Smooth muscle cell (in vitro differentiated cells): Measurements from ENCODE around the gene PDE10A. TPM values are rescaled to one million over a fixed set of nuclear protein-coding genes. Genes with fewer than 3 reads are reported as not detected.

Experiments used
- DNase-seq: peaks from one replicate; lab custom pipeline; 2025; ENCODE audit not compliant: unreplicated experiment; lab: John Stamatoyannopoulos, UW
- H2AFZ ChIP-seq: fragments of 200-600 bp; sonication (generic); 2 replicates; pipeline ENCODE4 v1.6.0; 2016; ENCODE audit warnings: antibody characterized with exemption, low read depth, mild to moderate bottlenecking
- H3F3A ChIP-seq: fragments of 200-600 bp; sonication (generic); 2 replicates; pipeline ENCODE4 v1.6.0; 2017; ENCODE audit warnings: antibody characterized with exemption, low read depth
- H3K27ac ChIP-seq: fragments of 200-600 bp; sonication (generic); 2 replicates; pipeline ENCODE4 v1.5.1; 2016; ENCODE audit warnings: low read depth, mild to moderate bottlenecking
- H3K27me3 ChIP-seq: fragments of 200-600 bp; sonication (generic); 2 replicates; pipeline ENCODE4 v1.6.1; 2016; ENCODE audit warnings: low read depth, mild to moderate bottlenecking
- H3K36me3 ChIP-seq: fragments of 200-600 bp; sonication (generic); 2 replicates; pipeline ENCODE4 v1.5.1; 2016; ENCODE audit warnings: low read depth
- H3K4me1 ChIP-seq: fragments of 200-600 bp; sonication (generic); 2 replicates; pipeline ENCODE4 v1.5.1; 2016; ENCODE audit warnings: low read depth
- H3K4me2 ChIP-seq: fragments of 200-600 bp; sonication (generic); 2 replicates; pipeline ENCODE4 v1.6.0; 2016; ENCODE audit warnings: mild to moderate bottlenecking
- H3K4me3 ChIP-seq: fragments of 200-600 bp; sonication (generic); 2 replicates; pipeline ENCODE4 v1.5.1; 2016; ENCODE audit warnings: mild to moderate bottlenecking
- H3K79me2 ChIP-seq: fragments of 200-600 bp; sonication (generic); 2 replicates; pipeline ENCODE4 v1.6.0; 2016; ENCODE audit warnings: low read depth, mild to moderate bottlenecking
- H3K9ac ChIP-seq: fragments of 200-600 bp; sonication (generic); 2 replicates; pipeline ENCODE4 v1.6.0; 2016; ENCODE audit warnings: low read depth
- H3K9me3 ChIP-seq: fragments of 200-600 bp; sonication (generic); replicated peaks from 2 replicates; pipeline ENCODE4 v1.5.1; 2016; ENCODE audit warnings: low read depth
- H4K20me1 ChIP-seq: fragments of 200-600 bp; sonication (generic); 2 replicates; pipeline ENCODE4 v1.6.0; 2016; ENCODE audit warnings: low read depth
- WGBS: methylation state at CpG from one replicate; pipeline ENCODE4 v1.1.7; 2016; ENCODE audit warnings: low lambda C conversion rate; 5-methylcytosine and 5-hydroxymethylcytosine counted together
- polyA plus RNA-seq: library from polyadenylated mRNA; unstranded; fragments of >200 nt; fragmentation: Nextera tagmentation; extraction: Ambion mirVana; gene quantifications from 2 replicates; pipeline ENCODE4 v1.2.1, GENCODE V29; 2016
- total RNA-seq: library from RNA; depleted of rRNA; stranded (reverse); fragments of >200 nt; gene quantifications from 2 replicates; pipeline ENCODE4 v1.2.3, GENCODE V29; 2014
- TF ChIP-seq, protein P1 (sequence below): fragments of 200-600 bp; sonication (generic); IDR thresholded peaks from 2 replicates; pipeline ENCODE4 v1.5.1; 2017; ENCODE audit warnings: borderline replicate concordance, mild to moderate bottlenecking, antibody characterized with exemption; ENCODE audit not compliant: insufficient read depth, poor library complexity, severe bottlenecking

PDE10A gene
- total and polyA plus RNA-seq, 2 experiments from 2014 or later = 2.0 to 5.6 TPM

GRCh38 chr6:165606740-165607008 is 56.4 kb downstream of the PDE10A start:
- H3K27me3 ChIP-seq = no peaks in the 10 kb centered on the region
- 95% methylated on average over 3 of the region's 3 CpGs for WGBS

DNA sequence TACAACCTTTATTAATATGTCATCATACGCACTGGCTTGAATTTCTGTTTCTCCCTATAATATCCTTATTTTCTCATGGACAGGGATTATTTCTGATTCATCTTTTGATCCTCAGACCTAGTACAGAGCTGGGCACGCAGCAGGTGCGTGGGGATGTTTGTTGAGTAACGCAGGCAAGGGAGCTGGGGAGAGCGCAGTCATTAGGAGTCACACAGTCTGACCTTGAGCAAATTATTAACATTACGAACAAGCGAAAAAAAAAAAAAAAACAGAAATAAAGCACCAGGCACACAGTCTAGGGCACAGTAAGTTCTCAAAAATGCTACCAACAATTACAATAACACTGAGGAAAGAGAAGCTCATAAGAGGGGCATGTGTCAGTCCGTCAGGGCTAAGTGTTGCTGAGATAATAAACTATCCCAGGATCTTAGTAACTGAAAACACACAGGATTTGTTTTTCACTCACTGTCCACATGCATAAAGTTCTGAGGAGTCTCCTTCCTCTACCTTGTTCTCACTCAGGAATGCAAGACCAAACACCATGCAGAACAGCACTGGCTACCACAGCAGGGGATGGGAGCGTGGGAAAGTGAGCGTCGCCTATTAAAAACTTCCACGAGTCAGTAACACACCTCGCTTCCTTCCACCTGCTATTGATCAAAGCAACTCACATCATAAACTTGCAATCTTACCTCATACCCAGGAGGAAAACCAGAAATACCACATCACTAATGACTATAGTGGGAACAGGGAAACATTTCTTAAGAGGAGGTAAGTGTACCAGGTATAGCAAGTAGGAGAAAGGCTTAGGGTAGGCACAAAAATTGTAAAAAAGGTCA is 56.9 kb downstream of the PDE10A start:
- Histone ChIP-seq H3K4me2 (no peak overlapping the region), H3K27me3 (no peaks in the 10 kb centered on the region), H3K4me1 (no peaks in the 10 kb centered on the region), H3K27ac (no peak overlapping the region), H2AFZ (no peak overlapping the region), H3K9me3 (no peaks in the 10 kb centered on the region), H3K4me3 (no peak overlapping the region), H3F3A (no peaks in the 10 kb centered on the region), H3K79me2 (no peaks in the 10 kb centered on the region), H3K36me3 (no peaks in the 10 kb centered on the region), H4K20me1 (no peaks in the 10 kb centered on the region), H3K9ac (no peak overlapping the region)
- WGBS = 87% methylated on average over 13 of the region's 13 CpGs
- no peak for DNase-seq
- TF ChIP-seq, protein P1, sequence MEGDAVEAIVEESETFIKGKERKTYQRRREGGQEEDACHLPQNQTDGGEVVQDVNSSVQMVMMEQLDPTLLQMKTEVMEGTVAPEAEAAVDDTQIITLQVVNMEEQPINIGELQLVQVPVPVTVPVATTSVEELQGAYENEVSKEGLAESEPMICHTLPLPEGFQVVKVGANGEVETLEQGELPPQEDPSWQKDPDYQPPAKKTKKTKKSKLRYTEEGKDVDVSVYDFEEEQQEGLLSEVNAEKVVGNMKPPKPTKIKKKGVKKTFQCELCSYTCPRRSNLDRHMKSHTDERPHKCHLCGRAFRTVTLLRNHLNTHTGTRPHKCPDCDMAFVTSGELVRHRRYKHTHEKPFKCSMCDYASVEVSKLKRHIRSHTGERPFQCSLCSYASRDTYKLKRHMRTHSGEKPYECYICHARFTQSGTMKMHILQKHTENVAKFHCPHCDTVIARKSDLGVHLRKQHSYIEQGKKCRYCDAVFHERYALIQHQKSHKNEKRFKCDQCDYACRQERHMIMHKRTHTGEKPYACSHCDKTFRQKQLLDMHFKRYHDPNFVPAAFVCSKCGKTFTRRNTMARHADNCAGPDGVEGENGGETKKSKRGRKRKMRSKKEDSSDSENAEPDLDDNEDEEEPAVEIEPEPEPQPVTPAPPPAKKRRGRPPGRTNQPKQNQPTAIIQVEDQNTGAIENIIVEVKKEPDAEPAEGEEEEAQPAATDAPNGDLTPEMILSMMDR = no peak

More at GRCh38 chr6:165606740-165607008, 56.4 kb downstream of the PDE10A start:
- Histone ChIP-seq H3K4me1 (no peaks in the 10 kb centered on the region), H3F3A (no peaks in the 10 kb centered on the region), H3K4me3 (no peak overlapping the region), H2AFZ (no peak overlapping the region), H3K9ac (no peak overlapping the region), H3K36me3 (no peaks in the 10 kb centered on the region), H3K27ac (no peak overlapping the region), H3K79me2 (no peaks in the 10 kb centered on the region), H4K20me1 (no peaks in the 10 kb centered on the region), H3K4me2 (no peak overlapping the region), H3K9me3 (no peaks in the 10 kb centered on the region)
- no peak for DNase-seq
- TF ChIP-seq, protein P1 = no peak

- Histone ChIP-seq H3K4me1 (no peaks in the 10 kb centered on the region), H3K36me3 (no peaks in the 10 kb centered on the region), H4K20me1 (no peaks in the 10 kb centered on the region), H3K79me2 (no peaks in the 10 kb centered on the region), H3F3A (no peaks in the 10 kb centered on the region), H3K27ac (no peak overlapping the region), H3K27me3 (no peaks in the 10 kb centered on the region), H3K4me3 (no peak overlapping the region), H2AFZ (no peak overlapping the region), H3K9ac (no peak overlapping the region), H3K9me3 (no peaks in the 10 kb centered on the region), H3K4me2 (no peak overlapping the region)
- 88% methylated on average over 10 of the region's 10 CpGs for WGBS
- no peak for DNase-seq
- TF ChIP-seq, protein P1 = no peak
Measured at GRCh38 chr6:165605182-165605875, 57.7 kb downstream of the PDE10A start.
